Neural progenitor cell (in vitro differentiated cells): ENCODE results near the gene GPA33.

Source experiments
- CTCF ChIP-seq: fragments of 200-600 bp; sonication (generic); IDR thresholded peaks from 2 replicates; pipeline ENCODE4 v1.5.1; 2017; ENCODE audit warnings: antibody characterized with exemption, mild to moderate bottlenecking
- EZH2 ChIP-seq: fragments of 200-600 bp; sonication (generic); IDR thresholded peaks from 2 replicates; pipeline ENCODE4 v1.6.1; 2017; ENCODE audit warnings: antibody characterized with exemption, mild to moderate bottlenecking, moderate library complexity

- no peak for TF ChIP-seq CTCF
- TF ChIP-seq EZH2 = no peak
Measured at GRCh38 chr1:167118188-167118587, 28.0 kb upstream of the GPA33 start.
